ENCODE measurements around the gene PON2.
A peak's percentile ranks its signal among the peaks of the same experiment; 100 is the strongest.
"Not testable (repeated sequence)": the region's sequence is repeated elsewhere in the genome, so short reads cannot be mapped to it uniquely, and the experiment has no call there.

Gene PON2

DNA sequence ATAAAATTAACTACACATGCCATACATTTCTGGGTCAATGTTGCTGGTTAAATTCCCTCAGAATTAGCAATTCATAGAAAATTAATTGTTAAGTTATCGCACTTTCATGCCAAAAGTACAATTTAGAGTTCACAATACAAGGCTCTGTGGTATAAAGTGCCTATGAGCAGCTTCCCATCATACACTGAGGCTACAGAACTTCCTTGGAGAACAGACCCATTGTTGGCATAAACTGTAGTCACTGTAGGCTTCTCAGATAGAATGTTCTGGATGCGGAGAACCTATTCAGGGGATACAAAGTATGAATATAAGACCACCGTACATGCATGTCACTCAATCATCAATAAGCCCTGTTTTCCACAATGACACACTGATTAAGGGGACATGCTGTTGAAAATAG is 29.6 kb downstream of the PON2 start:
- DNase-seq (ENCODE audit: low spot score) = no peak

DNA sequence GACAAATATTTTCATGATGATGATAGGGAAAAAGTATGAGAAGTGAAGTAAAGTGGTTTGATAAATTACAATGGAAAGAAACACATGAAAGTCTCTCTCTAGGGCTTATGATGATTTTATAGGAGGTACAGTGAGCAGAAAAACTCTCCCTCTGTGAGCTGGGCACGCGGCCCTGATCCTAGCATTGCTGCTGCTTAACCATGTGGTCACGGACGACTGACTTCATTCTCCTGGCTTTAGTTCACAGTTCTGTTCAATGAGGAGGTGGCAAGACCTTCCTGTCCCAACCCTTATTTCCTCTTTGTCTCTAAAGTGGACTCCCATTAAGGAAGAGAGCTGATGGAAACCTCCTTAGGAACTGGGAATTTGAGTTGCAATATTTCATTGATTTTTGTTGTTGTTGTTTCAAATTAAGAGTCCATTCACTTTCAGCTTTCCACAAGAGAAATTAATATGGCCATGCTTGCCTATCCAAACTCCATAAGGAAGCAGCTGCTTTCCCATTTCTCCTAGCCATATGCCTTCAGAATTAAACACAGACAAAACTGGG is 30.4 kb downstream of the PON2 start:
- DNase-seq (ENCODE audit: low spot score) = peak; percentile 9

DNA sequence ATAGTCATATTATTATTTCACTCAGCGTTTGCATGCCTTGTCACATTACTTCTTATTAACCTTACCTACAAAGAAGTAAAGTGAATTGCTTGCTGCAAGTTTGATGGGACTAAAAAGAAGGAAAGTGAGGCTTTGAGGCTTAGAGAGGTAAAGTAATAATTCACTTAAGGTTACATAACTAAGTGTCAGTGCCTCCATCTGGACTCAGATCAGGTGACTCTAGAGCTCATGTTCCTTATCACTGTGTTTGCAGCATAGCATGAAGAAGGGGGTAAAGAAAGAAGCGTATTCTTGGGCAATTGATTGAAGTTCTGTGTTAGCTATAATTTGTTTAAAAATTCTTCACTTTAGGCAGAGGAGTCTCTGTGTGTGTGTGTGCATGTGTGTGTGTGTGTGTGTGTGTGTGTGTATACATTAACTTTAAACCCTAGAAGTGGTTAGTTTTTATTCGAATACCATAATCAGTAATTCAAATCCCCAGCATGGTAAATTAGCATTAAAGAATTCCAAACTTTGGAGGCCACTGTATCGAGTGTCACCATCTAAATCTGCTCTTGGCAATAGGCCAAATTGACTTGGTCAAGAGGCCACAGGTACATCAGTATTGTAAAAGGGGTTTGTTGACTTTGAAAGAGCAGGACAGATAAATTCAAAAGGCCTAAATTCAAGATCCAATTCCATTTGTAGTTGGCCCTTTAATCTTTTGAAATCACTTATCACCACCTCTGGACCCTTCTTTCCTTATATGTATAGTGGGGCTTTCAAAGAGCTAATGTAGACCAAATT is 36.5 kb downstream of the PON2 start:
- no peak for DNase-seq (ENCODE audit: low spot score)

DNA sequence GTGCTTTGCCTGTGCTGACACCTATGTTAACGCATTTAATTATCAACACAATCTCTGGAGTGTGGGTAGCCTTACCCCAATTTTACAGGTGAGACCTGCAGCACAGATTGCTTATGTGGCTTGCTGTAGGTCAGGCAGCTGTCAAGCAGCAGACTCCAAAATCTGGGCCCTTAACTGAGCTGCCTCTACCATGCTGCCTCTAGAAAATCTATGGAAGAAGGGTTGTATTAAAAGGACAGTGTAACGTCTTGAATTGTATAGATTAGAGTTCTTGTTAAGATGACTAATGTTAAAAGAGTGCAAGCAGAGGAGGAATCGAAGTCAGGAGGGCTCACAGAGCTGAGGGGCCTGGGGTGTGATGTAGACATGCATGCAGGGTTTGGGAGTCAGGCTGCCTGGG is 37.4 kb downstream of the PON2 start:
- no peak for DNase-seq (ENCODE audit: low spot score)

DNA sequence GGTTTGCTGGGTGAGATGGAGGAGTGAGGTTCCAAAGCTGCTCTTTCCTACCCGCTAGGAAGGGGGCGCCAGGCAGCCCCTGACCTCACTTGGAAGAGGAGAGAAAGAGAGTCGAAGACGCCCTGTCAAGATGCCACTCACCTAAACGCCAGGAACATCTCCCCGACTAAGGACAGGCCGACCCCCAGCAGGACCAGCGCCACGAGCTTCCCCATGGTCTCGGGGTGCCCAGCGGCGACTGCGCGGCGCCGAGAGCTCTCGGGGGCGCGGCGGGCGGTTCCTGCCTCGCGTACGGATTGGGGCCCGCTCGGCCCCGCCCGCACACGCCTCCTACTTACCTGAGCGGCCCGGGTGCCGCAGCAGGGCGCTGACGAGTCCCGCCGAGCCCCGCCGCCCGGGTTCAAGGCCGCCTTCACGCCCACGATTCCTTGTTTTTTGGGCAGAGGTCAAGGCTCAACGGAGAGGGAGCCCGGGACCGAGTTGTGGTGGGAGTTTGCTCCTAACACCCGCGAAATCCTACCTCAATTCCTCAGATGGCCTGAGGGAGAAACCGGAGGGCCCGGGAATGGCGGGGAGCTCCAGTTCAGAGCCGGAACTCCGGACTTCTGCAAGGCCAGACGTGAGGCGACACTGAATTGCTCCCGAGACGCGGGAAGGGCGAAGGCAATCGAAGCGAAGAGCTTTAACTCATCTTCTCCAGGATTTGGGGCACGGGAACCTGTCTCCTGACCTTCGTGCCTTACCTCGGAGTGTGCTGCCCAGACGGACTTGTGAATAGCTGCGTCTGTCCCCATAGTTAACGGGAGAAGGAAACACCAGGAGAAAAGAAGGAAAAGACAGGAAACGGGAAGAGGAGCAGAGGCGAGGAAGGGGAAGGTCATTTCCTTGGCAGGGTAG is 38.4 kb downstream of the PON2 start, which contains the start of gene PON3:
Gene PON3 (minus strand): TSS at position 240 of the 897 bp plus-strand sequence. CDS start 25 bp downstream, at position 215.
- DNase-seq (ENCODE audit: low spot score) = no peak

DNA sequence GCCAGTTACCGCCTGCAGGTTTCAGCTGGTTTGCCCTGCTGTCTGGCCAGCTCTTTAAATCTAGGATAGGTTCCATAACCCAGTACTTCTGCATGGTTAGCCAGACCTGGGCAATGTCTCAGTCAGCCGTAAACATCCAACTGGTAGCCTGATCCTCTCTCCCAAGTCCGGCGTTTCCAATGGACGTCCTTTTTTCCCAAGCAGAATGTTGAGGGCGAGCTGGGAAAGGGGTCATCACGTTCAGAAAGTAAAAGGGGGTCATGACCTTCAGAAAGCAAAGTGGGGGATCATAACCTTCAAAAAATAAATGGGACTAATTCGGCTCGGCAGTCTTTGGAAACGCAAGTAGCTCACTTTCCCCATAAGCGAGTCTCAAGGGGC is 39.1 kb downstream of the PON2 start:
- DNase-seq (ENCODE audit: low spot score) = no peak

DNA sequence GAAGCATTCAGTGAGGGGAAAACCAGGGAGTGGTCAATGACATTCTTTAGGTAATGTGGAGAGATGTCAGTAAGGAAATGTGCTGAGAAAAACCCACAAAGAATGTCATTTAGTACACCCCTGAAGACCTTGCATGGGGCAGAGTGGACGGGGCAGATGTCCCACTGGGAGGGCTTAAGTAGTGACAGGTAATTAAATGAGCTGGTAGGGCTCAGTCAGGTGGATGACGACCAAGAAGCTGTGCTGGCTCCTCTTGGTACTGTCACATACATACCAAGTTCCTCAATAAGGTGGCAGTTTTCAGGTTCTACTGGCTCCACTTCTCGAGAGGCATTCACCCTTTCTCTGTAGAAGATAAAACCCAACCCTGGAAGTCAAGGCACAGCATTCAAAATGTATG is 40.5 kb downstream of the PON2 start:
- no peak for DNase-seq (ENCODE audit: low spot score)

DNA sequence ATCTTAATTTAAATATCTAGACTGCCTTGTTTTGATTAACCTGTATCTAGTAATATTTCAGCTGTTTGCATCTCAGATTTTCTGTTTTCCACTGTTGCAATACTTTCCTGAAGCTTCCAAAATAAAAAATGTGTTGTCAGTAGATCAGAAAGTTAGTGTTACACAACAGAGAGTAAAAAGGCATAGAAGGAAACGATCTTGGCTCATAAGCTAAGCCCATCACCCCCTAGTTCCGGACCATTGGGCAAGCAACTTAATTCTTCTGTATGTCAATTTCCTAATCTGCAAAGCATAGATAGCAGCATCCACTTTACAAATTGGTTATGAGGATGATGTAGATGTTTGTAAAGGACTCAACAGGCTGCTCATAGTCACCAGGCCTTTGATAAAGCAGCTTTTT is 43.1 kb downstream of the PON2 start:
- no peak for DNase-seq (ENCODE audit: low spot score)

DNA sequence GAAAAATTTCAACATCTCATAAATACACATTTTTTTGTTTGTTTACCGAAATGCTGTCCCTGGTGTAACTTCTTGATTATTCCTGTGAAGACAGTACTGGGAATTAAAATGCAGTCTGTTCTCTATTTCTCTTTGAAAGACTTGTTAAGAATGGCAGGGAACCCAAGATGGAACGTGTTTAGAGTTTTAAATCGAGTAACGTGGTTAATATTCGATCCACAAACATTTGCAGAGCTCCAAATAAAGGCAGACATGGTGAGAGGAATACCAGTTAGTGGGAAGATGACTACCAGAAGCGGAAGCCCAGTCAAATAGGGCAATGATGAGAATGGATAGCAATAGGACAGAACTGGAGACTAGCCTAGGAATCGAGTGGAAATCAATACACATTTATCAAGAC is 45.3 kb downstream of the PON2 start:
- no peak for DNase-seq (ENCODE audit: low spot score)

DNA sequence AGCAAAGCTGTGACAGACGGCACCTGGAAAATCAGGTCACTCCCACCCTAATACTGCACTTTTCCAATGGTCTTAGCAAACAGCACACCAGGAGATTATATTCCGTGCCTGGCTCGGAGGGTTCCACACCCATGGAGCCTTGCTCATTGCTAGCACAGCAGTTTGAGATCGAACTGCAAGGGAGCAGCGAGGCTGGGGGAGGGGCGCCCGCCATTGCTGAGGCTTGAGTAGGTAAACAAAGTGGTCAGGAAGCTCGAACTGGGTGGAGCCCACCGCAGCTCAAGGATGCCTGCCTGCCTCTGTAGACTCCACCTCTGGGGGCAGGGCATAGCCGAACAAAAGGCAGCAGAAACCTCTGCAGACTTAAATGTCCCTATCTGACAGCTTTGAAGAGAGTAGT is 55.4 kb downstream of the PON2 start:
- not testable (repeated sequence) for DNase-seq (ENCODE audit: low spot score)

DNA sequence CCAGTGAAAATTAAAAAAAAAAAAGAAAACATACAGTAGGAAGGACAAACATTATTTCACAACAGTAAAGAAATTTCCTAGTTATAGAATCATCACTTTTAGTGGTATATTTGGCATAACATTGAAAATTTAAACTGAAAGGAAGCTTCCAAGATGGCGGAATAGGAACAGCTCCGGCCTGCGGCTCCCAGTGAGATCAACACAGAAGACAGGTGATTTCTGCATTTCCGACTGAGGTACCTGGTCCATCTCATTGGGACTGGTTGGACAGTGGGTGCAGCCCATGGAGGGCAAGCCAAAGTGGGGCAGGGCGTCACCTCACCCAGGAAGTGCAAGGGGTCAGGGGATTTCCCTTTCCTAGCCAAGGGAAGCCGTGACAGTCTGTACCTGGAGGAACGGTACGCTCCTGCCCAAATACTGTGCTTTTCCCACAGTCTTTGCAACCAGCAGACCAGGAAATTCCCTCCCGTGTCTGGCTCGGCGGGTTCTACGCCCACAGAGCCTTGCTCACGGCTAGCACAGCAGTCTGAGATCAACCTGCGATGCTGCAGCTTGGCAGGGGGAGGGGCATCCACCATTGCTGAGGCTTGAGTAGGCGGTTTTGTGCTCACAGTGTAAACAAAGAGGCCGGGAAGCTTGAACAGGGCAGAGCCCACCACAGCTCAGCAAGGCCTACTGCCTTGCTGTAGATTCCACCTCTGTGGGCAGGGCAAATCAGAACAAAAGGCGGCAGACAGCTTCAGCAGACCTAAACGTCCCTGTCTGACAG is 58.0 kb downstream of the PON2 start:
- DNase-seq (ENCODE audit: low spot score) = no peak

DNA sequence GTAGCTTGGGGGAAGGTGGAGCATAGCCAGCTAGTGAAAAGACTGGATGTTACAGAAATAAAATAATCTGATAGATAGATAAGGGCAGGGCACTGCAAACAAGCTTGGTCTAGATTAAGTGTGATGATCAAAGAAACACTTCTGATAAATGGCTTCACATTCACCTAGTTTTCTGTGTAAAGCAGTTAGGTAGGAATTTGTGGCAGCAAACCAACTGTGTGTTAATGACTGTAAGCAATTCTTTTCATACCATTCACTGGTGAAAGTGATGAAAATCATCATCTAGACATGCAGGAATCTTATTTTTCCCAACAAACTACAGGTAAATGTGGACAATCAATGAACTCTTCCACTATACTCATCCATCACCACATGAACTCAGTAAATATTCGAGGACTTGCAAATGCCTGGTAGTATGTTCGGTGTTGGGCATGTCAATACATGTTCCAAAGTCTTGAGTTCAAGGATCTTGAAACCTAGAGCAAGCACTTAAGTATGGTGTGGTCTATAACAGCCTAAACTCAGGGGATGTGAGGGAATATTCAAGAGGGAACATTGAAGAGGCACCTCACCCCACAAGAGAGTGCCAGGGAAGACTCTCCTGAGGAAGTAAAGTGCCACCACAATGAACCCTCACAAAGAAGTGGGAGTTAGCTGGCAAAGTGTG is 59.1 kb downstream of the PON2 start:
- no peak for DNase-seq (ENCODE audit: low spot score)

DNA sequence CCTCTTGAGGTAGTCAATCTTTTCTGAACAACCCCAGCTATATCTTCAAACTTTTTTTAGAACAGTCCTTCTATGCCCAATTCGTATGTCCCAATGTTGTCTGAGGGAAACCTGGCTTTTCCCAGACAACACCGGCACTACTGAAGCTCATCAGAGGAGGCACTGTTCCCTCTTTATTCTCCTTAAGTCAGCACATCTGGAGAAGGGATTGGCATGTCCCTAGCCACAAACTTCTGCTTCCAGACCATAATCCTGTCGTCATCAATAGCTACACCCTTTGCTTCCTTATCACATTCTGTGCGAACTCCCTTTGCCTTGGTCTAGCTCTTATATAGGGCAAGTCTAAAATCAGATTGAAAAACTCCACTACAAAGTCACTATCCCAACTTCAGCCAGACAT is 61.5 kb downstream of the PON2 start:
- DNase-seq (ENCODE audit: low spot score) = no peak

DNA sequence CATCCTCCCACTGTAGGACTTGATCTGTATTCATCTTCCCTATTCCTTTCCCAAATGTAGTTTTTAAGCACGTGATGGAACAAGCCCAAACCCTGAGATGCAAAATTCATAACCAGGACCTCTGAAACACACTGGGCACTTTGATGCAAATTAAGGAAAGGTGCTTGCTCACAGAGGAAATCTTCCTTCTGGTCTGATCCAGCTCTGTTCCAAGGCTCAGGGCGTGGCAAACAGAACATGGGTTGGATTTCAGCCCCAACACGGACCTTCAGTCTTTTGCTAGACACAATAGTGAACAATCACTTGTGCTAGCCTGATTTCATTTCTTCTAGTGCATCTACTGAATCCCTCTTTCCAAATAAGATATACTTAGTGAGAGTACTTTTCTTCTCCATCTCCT is 66.6 kb downstream of the PON2 start:
- no peak for DNase-seq (ENCODE audit: low spot score)

DNA sequence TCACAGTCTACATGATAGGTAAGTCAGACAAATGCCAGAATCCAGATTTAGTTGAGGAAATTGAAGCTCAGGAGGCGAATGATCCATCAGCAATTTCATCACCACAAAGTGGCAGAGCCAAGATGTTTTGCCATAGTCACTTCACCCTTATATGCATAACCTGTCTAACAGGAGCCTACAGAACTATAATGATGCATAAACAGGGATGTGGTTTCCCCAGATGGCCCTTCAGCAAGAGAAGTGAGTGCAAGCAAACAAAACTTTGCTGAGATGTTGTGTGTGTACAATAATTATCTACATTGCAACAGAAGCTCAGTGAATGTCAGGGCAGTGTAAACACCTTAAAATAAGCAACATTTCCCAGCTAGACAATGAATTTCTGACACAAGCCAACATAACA is 67.2 kb downstream of the PON2 start:
- no peak for DNase-seq (ENCODE audit: low spot score)

DNA sequence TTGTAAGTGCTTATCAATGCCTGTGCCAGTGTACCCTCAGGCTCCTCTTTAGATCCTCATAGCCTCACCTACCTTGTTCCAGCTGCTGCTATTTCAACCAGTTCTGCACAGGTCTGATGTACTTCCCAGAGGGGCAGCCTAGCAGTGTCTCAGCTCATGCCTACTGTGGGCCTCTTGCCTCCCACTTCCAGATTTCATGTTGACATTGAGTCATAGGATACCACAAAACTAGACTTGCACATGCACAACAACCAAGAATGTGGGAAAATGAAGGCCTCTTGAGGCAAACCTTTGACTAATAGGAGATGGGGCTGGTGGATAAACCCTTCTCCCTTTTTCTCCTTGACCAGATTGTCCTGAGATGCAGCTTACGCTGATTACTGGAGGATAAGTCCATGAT is 69.7 kb downstream of the PON2 start:
- DNase-seq (ENCODE audit: low spot score) = no peak

DNA sequence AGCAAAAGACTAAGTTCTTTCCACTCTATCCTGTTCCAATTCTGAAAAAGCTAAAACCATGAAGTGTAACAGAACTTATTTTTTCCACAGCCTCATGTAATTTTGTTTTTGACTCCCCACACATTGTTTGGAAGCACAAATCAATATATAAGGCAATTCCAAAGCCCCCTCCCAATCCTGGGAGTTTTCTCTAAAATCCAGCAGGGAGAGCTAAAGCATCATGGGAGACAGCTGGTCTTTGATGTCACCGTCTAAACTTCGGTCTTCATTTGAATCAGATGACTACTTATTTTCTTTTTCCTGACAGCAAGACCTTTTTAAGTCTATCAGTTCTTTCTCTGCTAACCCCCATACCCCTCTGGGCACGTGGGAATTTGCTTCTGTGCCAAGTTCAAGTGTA is 77.2 kb downstream of the PON2 start:
- DNase-seq (ENCODE audit: low spot score) = no peak
